Choroid plexus epithelial cell (primary cell): ENCODE results near the gene TAF3.
A peak's percentile ranks its signal among the peaks of the same experiment; 100 is the strongest.
"Not testable (repeated sequence)": the region's sequence is repeated elsewhere in the genome, so short reads cannot be mapped to it uniquely, and the experiment has no call there.

ENCODE experiments used
- DNase-seq: peaks from one replicate; pipeline ENCODE4 v3.0.0-alpha.2; 2010; ENCODE audit warnings: low read depth
- H3K4me3 ChIP-seq: 2 replicates; pipeline ENCODE4 v1.5.1; 2011; ENCODE audit warnings: low read depth, mild to moderate bottlenecking, control low read depth, low read length, moderate library complexity
- TF ChIP-seq, protein P1 (sequence below): conservative IDR thresholded peaks from 2 replicates; pipeline ENCODE4 v1.5.1; 2011; ENCODE audit warnings: low read depth, mild to moderate bottlenecking, control low read depth, inconsistent platforms, low read length, moderate library complexity

TAF3 gene

DNA sequence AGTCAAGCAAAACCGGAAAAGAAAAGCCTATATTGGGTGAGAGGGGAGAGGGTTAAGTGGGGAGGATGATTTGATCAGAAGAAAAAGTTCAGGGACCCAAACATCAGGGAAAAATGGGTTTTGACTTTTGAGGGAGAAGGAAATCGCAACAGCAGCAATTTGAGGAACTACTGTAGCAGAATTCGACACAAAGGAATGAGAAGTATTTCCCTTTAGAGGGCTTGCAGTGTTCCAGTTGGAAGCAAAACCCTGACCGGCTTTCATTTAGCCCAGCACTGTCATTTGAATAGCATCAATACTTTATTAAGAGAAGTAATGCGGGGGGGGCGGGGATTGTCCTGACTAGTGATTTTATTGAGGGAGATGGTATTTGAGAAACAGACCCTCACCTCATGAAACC, 199.0 kb downstream of the TAF3 start:
- DNase-seq = peak; percentile 52
- TF ChIP-seq, protein P1, sequence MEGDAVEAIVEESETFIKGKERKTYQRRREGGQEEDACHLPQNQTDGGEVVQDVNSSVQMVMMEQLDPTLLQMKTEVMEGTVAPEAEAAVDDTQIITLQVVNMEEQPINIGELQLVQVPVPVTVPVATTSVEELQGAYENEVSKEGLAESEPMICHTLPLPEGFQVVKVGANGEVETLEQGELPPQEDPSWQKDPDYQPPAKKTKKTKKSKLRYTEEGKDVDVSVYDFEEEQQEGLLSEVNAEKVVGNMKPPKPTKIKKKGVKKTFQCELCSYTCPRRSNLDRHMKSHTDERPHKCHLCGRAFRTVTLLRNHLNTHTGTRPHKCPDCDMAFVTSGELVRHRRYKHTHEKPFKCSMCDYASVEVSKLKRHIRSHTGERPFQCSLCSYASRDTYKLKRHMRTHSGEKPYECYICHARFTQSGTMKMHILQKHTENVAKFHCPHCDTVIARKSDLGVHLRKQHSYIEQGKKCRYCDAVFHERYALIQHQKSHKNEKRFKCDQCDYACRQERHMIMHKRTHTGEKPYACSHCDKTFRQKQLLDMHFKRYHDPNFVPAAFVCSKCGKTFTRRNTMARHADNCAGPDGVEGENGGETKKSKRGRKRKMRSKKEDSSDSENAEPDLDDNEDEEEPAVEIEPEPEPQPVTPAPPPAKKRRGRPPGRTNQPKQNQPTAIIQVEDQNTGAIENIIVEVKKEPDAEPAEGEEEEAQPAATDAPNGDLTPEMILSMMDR = no peak
- no peak overlapping the region for H3K4me3 ChIP-seq

DNA sequence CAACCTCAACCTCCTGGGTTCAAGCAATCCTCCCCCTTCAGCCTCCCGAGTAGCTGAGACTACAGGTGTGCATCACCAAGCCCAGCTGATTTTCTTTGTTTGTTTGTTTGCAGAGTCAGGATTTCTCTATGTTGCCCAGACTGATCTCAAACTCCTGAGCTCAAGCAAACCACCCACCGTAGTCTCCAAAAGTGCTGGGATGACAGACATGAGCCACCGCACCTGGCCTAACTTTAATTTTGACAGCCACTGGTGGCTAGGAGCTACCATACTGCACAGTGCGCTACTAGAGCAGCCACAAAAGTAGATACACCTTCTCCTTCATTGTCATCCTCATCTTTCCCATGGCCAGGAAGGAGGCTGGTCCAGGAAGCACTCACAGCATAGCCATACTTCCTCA, 205.0 kb downstream of the TAF3 start:
- H3K4me3 ChIP-seq = no peak overlapping the region
- DNase-seq = no peak
- TF ChIP-seq, protein P1 = no peak

DNA sequence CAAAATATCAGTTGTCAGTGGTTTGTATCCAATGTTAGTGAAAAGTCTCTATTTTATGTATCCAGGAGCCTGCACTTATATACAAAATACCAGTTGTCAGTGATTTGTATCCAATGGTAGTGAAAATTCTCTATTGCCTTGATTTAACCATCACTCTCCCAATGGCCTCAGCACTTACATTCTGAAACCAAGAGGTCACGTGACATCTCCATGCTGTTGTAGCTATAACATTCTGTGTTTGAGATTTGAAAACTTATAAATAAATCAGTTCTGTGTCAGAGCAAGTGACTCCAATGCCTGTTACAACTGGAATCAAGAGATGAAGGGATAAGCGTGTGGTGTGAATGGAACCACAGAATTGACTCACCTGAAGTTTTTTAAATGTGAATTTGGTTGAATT, 205.5 kb downstream of the TAF3 start:
- no peak for DNase-seq
- TF ChIP-seq, protein P1 = no peak

DNA sequence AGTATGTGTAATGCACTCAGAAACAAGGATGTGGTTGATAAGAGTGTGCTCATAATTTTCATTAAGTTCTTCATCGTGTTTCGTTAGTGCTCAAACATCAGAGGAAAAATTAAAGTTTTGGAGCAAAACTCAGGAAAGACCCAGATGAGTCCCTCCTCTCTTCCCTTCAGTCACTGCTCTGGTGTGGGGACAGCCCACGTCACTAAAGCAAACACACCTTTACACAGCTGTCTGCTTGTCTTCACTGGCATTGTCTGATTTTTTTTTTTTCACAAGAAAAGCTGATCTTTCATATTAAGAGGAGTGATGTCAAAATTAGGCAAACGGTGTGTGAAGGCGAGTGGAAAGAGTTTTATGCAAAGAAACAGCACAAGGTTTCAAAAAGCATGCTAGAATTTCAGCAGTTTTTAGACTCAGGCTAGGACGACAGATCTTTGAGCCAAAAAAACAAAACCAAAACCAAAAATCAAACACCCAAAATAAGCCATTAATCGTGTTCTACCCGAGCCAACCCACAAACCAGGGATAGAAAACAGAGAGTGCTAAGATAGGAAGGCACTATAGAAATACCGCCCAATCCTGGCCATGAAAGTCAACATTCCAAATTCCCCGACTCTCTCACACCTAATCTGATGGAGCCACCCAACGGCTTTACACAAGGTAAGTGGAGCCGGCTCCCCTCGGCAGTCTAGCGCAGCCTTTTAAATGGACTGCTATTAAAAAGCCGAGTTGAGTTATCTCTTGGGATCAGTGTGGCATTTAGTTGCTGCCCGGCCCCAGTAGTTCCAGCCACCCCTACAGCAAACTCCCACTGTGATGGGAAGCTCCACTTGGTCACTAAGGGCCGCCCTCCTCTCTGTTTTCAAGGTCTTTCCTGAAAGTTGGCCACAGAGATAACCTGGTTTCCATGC, 208.3 kb downstream of the TAF3 start:
- H3K4me3 ChIP-seq = no peak overlapping the region
- DNase-seq = no peak
- TF ChIP-seq, protein P1 = no peak

More for the DNA sequence above, 205.5 kb downstream of the TAF3 start:
- H3K4me3 ChIP-seq = no peak overlapping the region

DNA sequence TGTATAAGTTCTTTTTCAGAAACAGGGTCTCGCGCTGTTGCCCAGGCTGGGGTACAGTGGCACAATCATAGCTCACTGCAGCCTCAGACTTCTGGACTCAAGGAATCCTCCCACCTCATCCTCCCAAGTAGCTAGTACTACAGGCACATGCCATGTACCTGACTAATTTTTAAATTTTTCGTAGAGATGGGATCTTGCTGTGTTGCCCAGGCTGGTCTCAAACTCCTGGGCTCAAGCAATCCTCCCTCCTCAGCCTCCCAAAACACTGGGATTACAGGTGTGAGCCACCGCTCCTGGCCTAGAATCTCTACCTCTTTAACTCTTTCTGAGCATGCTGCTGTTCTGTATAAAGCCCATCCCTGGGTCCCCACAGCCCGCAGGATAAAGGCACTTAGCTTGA, 212.9 kb downstream of the TAF3 start:
- not testable (repeated sequence) for DNase-seq, H3K4me3 ChIP-seq

DNA sequence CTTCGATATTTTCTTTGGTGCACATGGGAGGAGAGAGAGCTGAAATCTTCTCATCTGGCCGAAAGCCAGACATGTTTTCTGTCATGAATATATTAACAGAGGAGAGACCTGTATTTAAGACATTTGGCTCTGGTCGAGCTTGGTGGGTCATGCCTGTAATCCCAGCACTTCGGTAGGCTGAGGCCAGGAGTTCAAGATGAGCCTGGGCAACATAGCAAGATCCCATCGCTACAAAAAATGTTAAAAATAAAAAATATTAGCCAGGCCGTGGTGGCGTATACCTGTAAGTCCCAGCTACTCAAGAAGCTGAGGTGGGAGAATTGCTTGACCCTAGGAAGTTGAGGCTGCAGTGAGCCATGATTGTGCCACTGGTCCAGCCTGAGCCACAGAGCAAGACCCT, 214.3 kb downstream of the TAF3 start:
- no peak overlapping the region for H3K4me3 ChIP-seq
- TF ChIP-seq, protein P1 = no peak
- DNase-seq = no peak

DNA sequence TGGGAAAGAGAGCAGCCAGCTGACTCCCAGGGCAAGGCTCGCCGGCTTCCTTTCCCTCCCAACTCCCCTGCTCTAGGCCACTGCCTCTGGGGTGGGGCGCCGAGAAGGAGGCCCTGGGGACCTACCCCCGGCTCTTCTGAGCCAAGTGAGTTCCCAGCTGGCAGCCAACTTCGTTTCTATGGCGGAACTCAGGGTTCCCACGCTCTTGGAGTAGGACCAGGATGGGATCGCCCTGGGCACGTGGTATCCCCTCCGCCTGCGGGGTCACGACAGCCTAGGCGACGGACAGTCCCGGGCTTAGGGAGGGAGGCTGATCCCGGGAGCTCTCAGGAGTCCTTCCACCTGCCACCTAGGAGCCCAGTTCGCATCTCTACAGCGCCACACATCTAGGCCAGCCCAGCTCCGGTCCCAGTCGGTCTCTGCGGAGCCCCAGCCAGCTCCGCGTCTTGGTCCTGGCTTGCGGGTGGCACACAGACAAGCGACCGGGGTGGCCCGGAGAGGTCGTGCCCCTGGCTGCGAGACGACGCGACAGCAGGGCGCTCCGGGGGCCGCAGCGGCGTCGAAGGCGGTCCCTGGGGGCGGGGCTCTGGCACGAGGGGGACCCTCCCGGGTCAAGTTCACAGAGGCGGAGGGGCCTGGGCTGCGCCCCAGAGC, 215.6 kb downstream of the TAF3 start:
- TF ChIP-seq, protein P1 = no peak
- no peak for DNase-seq
- H3K4me3 ChIP-seq = no peak overlapping the region
